Right lobe of liver (tissue), 6 donors: ENCODE results near the gene BCL2L1. TPM values are rescaled to one million over a fixed set of nuclear protein-coding genes. Genes with fewer than 3 reads are reported as not detected.

Experiments used
- ATAC-seq, 4 donors: fragments of 200-7000 bp; cut with Tn5 transposase; one replicate each; pipeline ENCODE4 v1.9.1; 2020; ENCODE audit warnings: mild to moderate bottlenecking in 4 of 4, moderate library complexity in 4 of 4
- DNase-seq, 3 donors: peaks; one replicate each; pipeline ENCODE4 v3.0.0-alpha.2; 2020
- H3K27ac ChIP-seq, 3 donors: fragments of 200-600 bp; one replicate each; pipeline ENCODE4 v1.8.0; 2022
- H3K27me3 ChIP-seq, 2 donors: fragments of 200-600 bp; one replicate each; pipeline ENCODE4 v1.8.0; 2022
- H3K36me3 ChIP-seq, 4 donors: fragments of 200-600 bp; sonication (generic) in 1 of 4; one replicate each; pipeline versions ENCODE4 v1.5.1 to v1.8.0; 2017 to 2022; ENCODE audit warnings: control low read depth in 1 of 4
- H3K4me1 ChIP-seq, 4 donors: fragments of 200-600 bp; sonication (generic) in 1 of 4; one replicate each; pipeline versions ENCODE4 v1.5.1 to v1.8.0; 2017 to 2022; ENCODE audit warnings: control low read depth in 1 of 4
- H3K4me3 ChIP-seq, 3 donors: fragments of 200-600 bp; one replicate each; pipeline ENCODE4 v1.8.0; 2022
- H3K9me3 ChIP-seq, 4 donors: fragments of 200-600 bp; sonication (generic) in 1 of 4; one replicate each; pipeline versions ENCODE4 v1.5.1 to v1.8.0; 2017 to 2022; ENCODE audit warnings: control low read depth in 1 of 4
- POLR2A ChIP-seq: fragments of 450-650 bp; IDR thresholded peaks from one replicate; pipeline ENCODE4 v1.6.1; 2017; ENCODE audit warnings: antibody characterized with exemption, mild to moderate bottlenecking
- WGBS: methylation state at CpG from one replicate; pipeline ENCODE4 v1.1.6; 2018; ENCODE audit warnings: low coverage, low lambda C conversion rate; ENCODE audit not compliant: insufficient coverage; ENCODE audit errors: missing lambda C conversion rate; 5-methylcytosine and 5-hydroxymethylcytosine counted together
- intact Hi-C, 2 donors: fragments of 100-400 bp; cut with DNase I; formaldehyde crosslinking; loops; one replicate each; pipeline versions ENCODE4 v1.11.2 to v1.14.1; 2022
- total RNA-seq, 6 experiments: library from RNA; depleted of rRNA in 2 of 6; stranded (reverse); fragments of >200 nt in 2 of 6; fragmentation: NEBNext Ultra II Directional in 3 of 6; extraction: Animal tissue kit (Norgen Biotek cat#: 25700) in 3 of 6; gene quantifications; one replicate each; pipeline versions ENCODE4 v1.1.0 to v1.2.4, GENCODE V29; 2016 to 2023
- TF ChIP-seq, protein P1 (sequence below), 4 donors: fragments of 200-600 bp in 3 of 4; fragments of 450-650 bp in 1 of 4; IDR thresholded peaks; one replicate each; pipeline versions ENCODE4 v1.5.1 to v1.8.0; 2016 to 2022; ENCODE audit warnings: antibody characterized with exemption in 4 of 4, mild to moderate bottlenecking in 2 of 4
- donor health status: DM: no; HTN: yes; CAD: no.
- donor health status: DM: no; HTN: no; CAD: no.
- donor health status: DM: no; HTN: no; CAD: no.
- donor health status: DM: no; HTN: yes; CAD: no.
- donor health status: DM: no; HTN: yes; CAD: no.

The BCL2L1 gene
- total RNA-seq, 6 experiments from 2014 or later = 30.5 to 96.1 (median 63.4) TPM

DNA sequence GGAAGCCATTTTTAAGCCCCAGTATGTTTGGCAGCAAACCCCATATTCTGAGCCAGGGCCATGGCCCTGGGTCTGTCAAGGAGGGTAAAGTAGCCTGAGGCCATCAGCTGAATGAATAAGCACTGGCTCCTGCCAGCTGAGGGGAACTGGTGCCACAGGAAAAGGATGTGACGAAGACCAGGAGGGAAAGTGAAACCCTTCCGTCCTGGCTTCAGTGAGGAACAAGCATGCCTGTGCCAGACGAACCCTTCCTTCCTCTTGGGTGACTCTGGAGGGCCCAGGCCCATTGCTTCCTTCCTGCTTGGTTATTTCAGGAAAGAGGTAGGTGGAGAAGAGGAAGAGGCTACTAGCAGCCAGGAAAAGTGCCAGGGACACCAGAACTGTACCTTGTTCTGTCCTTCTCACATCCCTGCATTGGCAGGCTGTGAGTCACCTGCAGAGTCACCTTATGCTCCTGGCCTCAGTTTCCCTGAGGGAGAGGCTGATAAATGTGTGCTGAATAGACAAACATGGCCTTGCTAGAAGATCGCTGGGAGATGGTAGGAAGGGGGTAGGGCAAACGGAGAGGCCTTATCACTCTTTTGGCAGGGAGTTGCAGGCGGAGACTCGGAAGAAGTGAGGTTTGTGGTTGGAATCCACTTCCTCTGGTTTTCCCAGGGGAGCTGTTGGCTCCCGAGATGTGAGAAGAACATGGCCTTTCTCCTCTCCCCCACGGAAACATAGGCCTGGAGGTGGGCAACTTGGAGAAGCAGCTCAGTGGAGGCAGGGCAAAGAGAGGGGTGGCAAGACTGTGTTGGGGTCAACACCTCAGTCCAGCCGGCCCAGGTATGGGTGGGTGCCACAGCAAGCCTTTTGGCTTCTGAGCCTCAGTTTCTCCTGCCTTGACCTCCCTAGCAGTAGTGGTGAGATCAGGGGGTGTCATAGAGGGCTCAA is 47.5 kb downstream of the BCL2L1 start:
- WGBS = 25% methylated on average over 6 of the region's 10 CpGs
- Histone ChIP-seq H3K4me3 (no peak overlapping the region), H3K27ac (peak overlapping the region; percentile 16 to 79 (median 66)), H3K36me3 (no peaks in the 10 kb centered on the region), H3K4me1 (peaks cover 0 to 64% (median 17%) of the 10 kb centered on the region in 4 donors), H3K27me3 (no peaks in the 10 kb centered on the region), H3K9me3 (no peaks in the 10 kb centered on the region)
- ATAC-seq (peak; percentile 60 to 74 (median 66)), DNase-seq (peak; percentile 66 to 73 (median 71))
- intact Hi-C loops = no loop called here
- no peak for TF ChIP-seq POLR2A
- TF ChIP-seq, protein P1, sequence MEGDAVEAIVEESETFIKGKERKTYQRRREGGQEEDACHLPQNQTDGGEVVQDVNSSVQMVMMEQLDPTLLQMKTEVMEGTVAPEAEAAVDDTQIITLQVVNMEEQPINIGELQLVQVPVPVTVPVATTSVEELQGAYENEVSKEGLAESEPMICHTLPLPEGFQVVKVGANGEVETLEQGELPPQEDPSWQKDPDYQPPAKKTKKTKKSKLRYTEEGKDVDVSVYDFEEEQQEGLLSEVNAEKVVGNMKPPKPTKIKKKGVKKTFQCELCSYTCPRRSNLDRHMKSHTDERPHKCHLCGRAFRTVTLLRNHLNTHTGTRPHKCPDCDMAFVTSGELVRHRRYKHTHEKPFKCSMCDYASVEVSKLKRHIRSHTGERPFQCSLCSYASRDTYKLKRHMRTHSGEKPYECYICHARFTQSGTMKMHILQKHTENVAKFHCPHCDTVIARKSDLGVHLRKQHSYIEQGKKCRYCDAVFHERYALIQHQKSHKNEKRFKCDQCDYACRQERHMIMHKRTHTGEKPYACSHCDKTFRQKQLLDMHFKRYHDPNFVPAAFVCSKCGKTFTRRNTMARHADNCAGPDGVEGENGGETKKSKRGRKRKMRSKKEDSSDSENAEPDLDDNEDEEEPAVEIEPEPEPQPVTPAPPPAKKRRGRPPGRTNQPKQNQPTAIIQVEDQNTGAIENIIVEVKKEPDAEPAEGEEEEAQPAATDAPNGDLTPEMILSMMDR (IDR thresholded peaks at IDR 0.05) = no peak

GRCh38 chr20:31673943-31674463 is 48.7 kb downstream of the BCL2L1 start:
- H3K4me1 ChIP-seq = peaks cover 0 to 55% (median 12%) of the 10 kb centered on the region in 4 donors
- 46% methylated on average over 2 of the region's 2 CpGs for WGBS

DNA sequence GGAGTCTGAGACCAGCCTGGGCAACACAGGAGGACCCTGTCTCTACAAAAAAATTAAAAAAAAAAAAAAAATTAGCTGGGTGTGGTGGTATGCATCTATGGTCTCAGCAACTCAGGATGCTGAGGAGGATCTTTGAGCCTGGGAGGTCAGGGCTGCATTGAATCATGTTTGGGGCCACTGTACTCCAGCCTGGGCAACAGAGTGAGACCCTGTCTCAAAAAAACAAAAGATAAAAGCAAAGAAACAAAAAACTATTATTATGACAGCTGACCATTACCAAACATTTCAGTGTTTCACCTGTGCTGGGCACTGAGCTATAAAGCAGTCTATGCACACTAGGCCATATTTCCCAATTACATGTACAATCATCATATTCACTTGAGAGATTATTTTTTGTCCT is 49.2 kb downstream of the BCL2L1 start:
- Histone ChIP-seq H3K27ac (no peak overlapping the region), H3K27me3 (no peaks in the 10 kb centered on the region), H3K36me3 (no peaks in the 10 kb centered on the region), H3K4me3 (no peak overlapping the region), H3K4me1 (peaks cover 0 to 49% (median 9%) of the 10 kb centered on the region in 4 donors), H3K9me3 (no peaks in the 10 kb centered on the region)
- DNase-seq = no peak
- intact Hi-C loops = no loop called here
- no peak for ATAC-seq
- TF ChIP-seq, protein P1 (IDR thresholded peaks at IDR 0.05) = no peak
- no peak for TF ChIP-seq POLR2A

More at GRCh38 chr20:31673943-31674463, 48.7 kb downstream of the BCL2L1 start:
- ATAC-seq = no peak
- Histone ChIP-seq H3K4me3 (no peak overlapping the region), H3K36me3 (no peaks in the 10 kb centered on the region), H3K27me3 (no peaks in the 10 kb centered on the region), H3K9me3 (no peaks in the 10 kb centered on the region), H3K27ac (peak overlapping the region in 2 of 3 donors; percentile 66 to 79)
- TF ChIP-seq POLR2A = no peak
- TF ChIP-seq, protein P1 (IDR thresholded peaks at IDR 0.05) = no peak
- intact Hi-C loops = no loop called here
- DNase-seq = no peak

DNA sequence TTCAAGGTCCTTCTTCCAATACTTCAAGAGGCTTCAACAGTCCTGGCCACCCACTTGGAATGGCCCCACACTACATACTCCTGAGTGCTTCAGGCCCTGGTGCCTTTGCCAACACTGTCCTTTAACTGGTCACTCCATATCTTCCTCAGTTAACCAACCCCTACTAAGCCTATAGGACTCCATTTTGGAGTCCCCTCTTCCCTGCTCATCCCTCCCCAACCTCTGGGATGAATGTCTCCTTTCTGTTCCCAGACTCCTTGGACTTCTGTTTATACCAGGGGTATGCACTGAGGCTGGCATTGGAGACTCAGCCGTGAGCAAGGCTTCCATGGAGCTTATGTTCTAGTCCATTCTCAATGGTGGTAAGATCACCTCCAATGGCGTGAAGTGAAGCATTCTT is 51.3 kb downstream of the BCL2L1 start:
- ATAC-seq (no peak), DNase-seq (no peak)
- H3K27me3 ChIP-seq = no peaks in the 10 kb centered on the region
- peak overlapping the region; percentile 12 to 37 (median 35) for H3K27ac ChIP-seq
- WGBS = 96% methylated on average over 2 of the region's 2 CpGs
- H3K4me3 ChIP-seq = no peak overlapping the region
- intact Hi-C loops = no loop called here
- peaks cover 0 to 42% (median 8%) of the 10 kb centered on the region in 4 donors for H3K4me1 ChIP-seq
- H3K36me3 ChIP-seq = no peaks in the 10 kb centered on the region
- no peaks in the 10 kb centered on the region for H3K9me3 ChIP-seq
- TF ChIP-seq, protein P1 (IDR thresholded peaks at IDR 0.05) = no peak
- TF ChIP-seq POLR2A = no peak
